ENCODE measurements around the gene PARD3.
"Not testable (repeated sequence)": the region's sequence is repeated elsewhere in the genome, so short reads cannot be mapped to it uniquely, and the experiment has no call there.

Gene PARD3

GRCh38 chr10:34715511-34716187, 99.4 kb downstream of the PARD3 start:
- no peak for DNase-seq (ENCODE audit: low read depth)

GRCh38 chr10:34713875-34714274, 101.2 kb downstream of the PARD3 start:
- DNase-seq (ENCODE audit: low read depth) = peak; percentile 28

- DNase-seq (ENCODE audit: low read depth) = no peak
These were observed 103.6 kb downstream of the PARD3 start for GRCh38 chr10:34711500-34711899.

GRCh38 chr10:34710391-34710751, 104.7 kb downstream of the PARD3 start:
- DNase-seq (ENCODE audit: low read depth) = no peak

GRCh38 chr10:34709637-34710390, 105.3 kb downstream of the PARD3 start:
- no peak for DNase-seq (ENCODE audit: low read depth)

DNA sequence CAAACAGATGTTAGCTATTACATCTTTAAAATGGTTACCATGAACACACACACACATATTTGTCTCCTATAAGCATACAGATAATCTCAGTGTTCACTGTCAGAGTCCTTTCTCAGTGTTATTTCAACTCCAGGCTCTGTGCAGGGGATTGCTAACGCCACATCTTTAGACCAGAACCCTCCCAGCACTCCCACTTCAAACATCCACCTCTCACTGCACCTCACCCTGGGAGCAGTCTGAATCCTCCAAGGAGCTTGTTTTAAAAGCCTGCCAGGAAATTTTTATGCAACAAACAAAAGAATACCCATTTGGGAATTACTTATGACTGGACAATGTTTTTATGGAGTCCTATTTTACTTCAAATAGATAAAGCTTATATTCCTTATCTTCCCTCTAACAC, 107.4 kb downstream of the PARD3 start:
- no peak for DNase-seq (ENCODE audit: low read depth)

DNA sequence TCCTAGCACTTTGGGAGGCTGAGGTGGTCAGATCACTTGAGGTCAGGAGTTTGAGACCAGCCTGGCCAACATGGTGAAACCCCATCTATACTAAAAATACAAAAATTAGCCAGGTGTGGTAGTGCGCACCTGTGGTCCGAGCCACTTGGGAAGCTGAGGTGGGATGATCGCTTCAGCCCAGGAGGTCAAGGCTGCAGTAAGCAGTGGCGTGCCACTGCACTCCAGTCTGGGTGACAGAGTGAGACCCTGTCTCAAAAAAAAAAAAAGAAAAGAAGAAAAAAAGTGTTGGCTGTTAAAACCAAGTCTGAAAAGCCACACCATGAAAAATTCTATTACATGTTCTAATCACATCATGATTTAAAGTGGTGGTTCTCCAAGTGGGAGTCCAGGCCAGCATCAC, 108.1 kb downstream of the PARD3 start:
- DNase-seq (ENCODE audit: low read depth) = not testable (repeated sequence)

GRCh38 chr10:34706147-34706546, 108.9 kb downstream of the PARD3 start:
- no peak for DNase-seq (ENCODE audit: low read depth)

DNA sequence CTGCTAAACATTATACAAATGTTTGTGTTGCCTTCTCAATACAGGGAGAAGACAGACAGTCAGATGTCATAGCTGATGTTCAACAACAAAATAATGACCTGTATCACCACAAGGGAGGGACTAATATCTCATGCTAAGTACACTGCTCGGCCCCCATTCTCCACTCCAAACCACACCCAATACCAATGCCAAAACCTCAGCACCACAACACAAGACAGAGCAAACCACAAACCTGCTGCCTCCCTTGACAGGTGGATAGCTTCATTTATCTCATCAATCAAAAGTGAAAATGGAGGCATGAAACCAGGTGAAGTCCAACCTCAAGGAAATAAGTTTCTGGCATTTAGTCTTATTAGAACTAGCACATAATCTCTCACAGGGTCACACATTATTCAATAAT, 109.5 kb downstream of the PARD3 start:
- DNase-seq (ENCODE audit: low read depth) = no peak

GRCh38 chr10:34704526-34705184, 110.4 kb downstream of the PARD3 start:
- DNase-seq (ENCODE audit: low read depth) = no peak

DNA sequence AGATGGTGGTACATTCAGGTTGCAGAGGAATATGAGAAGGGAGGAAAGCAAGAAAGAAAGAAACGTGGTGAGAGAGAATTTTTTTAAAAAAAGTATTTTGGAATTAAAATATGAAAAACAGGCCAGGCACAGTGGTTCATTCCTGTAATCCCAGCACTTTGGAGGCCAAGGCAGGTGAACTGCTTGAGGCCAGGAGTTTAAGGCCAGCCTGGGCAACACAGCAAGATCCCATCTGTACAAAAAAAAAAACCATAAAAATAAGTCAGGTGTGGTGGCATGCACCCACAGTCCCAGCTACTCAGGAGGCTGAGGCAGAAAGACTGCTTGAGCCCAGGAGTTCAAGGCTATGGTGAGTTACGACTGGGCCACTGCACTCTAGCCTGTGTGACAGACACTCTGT, 112.1 kb downstream of the PARD3 start:
- DNase-seq (ENCODE audit: low read depth) = no peak

GRCh38 chr10:34702093-34702937, 112.8 kb downstream of the PARD3 start:
- DNase-seq (ENCODE audit: low read depth) = no peak

- DNase-seq (ENCODE audit: low read depth) = no peak
These were observed 113.9 kb downstream of the PARD3 start for GRCh38 chr10:34701194-34701593.

DNA sequence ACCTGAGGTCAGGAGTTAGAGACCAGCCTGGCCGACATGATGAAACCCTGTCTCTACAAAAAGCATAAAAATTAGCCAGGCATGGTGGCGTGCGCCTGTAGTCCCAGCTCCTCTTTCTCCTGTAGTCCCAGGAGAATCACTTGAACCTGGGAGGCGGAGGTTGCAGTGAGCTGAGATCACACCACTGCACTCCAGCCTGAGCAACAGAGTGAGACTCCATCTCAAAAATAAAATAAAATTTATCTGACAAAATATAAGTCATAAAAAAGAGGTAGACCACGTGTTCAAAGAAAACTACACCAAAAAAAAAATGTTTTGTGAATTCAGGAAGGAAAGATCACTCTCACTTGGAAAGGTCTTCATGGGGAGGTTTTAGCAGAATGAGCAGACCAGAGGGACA, 114.3 kb downstream of the PARD3 start:
- DNase-seq (ENCODE audit: low read depth) = not testable (repeated sequence)

DNA sequence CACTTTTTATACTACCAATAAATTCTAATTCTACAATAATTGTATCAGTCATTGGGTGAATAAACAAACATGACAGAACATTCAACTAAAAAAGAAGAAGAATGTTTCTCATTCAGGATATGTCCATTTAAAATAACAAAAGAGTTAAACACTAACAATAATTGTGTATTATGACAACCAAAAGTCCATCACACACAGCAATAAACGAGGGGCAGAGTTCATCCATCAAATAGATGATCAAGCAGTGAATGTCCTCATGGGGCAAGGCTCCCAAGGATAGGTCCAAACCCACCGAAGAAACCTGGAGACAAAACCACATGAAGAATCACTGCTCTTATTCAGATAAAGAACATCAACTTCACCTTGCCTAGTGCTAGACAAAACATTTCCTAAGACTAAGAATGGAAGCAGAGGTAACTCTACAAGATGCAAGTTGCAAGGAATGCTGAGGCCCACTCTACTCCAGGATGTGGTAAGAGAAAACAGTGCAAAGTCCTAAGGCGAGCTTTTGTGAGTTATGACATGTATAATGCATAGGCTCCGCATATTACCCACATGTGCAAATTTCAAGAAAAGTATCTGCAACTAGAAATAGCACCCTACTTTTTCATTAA, 115.1 kb downstream of the PARD3 start:
- no peak for DNase-seq (ENCODE audit: low read depth)

- DNase-seq (ENCODE audit: low read depth) = no peak
These were observed 116.1 kb downstream of the PARD3 start for GRCh38 chr10:34698979-34699378.

GRCh38 chr10:34698248-34698831, 116.8 kb downstream of the PARD3 start:
- DNase-seq (ENCODE audit: low read depth) = no peak

DNA sequence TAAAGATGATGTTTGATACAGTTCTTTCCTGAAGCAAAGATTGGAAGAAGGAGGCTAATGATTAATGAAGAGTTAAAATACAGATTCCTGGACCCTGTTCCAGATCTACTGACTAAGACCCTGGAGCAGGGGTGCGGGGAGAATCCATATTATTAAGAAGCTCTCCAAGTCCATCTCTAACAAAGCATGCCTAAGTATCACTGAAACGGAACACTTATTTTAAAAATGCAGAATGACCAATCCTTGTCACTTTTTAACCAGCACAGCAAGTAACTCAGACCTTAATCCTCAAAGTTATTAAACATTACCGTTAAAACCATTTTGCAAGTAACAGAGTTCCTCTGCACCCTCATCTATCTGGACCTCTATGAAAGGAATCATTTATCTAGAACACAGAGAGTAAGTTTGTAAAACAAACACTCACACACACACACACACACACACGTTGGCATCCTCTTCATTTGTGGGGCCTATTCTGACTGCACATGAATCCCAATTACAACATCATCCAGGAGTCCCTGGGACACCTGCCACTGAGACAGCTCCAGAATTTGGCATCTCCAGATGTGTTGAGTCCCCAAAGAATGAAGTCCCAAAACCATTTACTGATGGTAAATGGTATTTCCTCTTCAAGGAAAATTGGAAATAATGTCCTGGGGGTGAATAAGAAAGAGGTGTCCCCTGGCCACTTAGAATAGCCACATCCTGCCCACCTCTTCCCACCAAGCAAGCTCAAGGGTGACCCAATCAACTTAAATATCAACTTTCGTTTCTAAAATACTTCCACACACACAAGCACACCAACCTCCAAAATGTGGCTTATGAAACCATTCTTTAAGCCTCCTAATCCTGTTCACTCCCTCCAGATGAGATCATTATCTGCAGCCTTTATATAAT, 117.5 kb downstream of the PARD3 start:
- no peak for DNase-seq (ENCODE audit: low read depth)

- peak; percentile 44 for DNase-seq (ENCODE audit: low read depth)
These were observed 118.7 kb downstream of the PARD3 start for GRCh38 chr10:34696423-34696822.

- no peak for DNase-seq (ENCODE audit: low read depth)
These were observed 124.6 kb downstream of the PARD3 start for GRCh38 chr10:34690383-34691049.
